T-helper 2 cell treated with Interferon-gamma antibody and Interleukin-4, amounts not matched to agents 5 μg/mL and 100 μg/mL, for 36 hours (primary cell): ENCODE measurements around the gene EMCN.
"Not testable (repeated sequence)": the region's sequence is repeated elsewhere in the genome, so short reads cannot be mapped to it uniquely, and the experiment has no call there.

Source experiments
- DNase-seq: peaks from one replicate; pipeline ENCODE4 v3.0.0; 2021; ENCODE audit warnings: low spot score
- H3K27ac Mint-ChIP-seq: one replicate; pipeline ENCODE4 v1.8.0; 2021; ENCODE audit warnings: mild to moderate bottlenecking, mixed read lengths
- H3K27me3 Mint-ChIP-seq: one replicate; pipeline ENCODE4 v1.8.0; 2021; ENCODE audit warnings: low read depth, mixed read lengths
- H3K36me3 Mint-ChIP-seq: one replicate; pipeline ENCODE4 v1.8.0; 2021; ENCODE audit warnings: low read depth, mixed read lengths
- H3K4me1 Mint-ChIP-seq: one replicate; pipeline ENCODE4 v1.8.0; 2021; ENCODE audit warnings: low read depth, mixed read lengths
- H3K4me3 Mint-ChIP-seq: one replicate; pipeline ENCODE4 v1.8.0; 2022; ENCODE audit warnings: mild to moderate bottlenecking, moderate library complexity, mixed read lengths
- H3K9me3 Mint-ChIP-seq: one replicate; pipeline ENCODE4 v1.8.0; 2021; ENCODE audit warnings: mixed read lengths

The EMCN gene

GRCh38 chr4:100391086-100391485, 126.7 kb downstream of the EMCN start:
- H3K27ac Mint-ChIP-seq: no peak overlapping the region
- H3K36me3 Mint-ChIP-seq: no peaks in the 10 kb centered on the region
- H3K27me3 Mint-ChIP-seq: peaks cover 6% of the 10 kb centered on the region
- no peak for DNase-seq
- H3K4me3 Mint-ChIP-seq: no peak overlapping the region
- no peaks in the 10 kb centered on the region for H3K9me3 Mint-ChIP-seq
- H3K4me1 Mint-ChIP-seq: peaks cover 6% of the 10 kb centered on the region

GRCh38 chr4:100386270-100386669, 131.6 kb downstream of the EMCN start:
- no peak overlapping the region for H3K27ac Mint-ChIP-seq
- no peaks in the 10 kb centered on the region for H3K36me3 Mint-ChIP-seq
- no peaks in the 10 kb centered on the region for H3K9me3 Mint-ChIP-seq
- no peaks in the 10 kb centered on the region for H3K4me1 Mint-ChIP-seq
- DNase-seq: no peak
- H3K4me3 Mint-ChIP-seq: no peak overlapping the region
- no peaks in the 10 kb centered on the region for H3K27me3 Mint-ChIP-seq

- not testable (repeated sequence) for H3K27ac Mint-ChIP-seq, H3K27me3 Mint-ChIP-seq, H3K4me1 Mint-ChIP-seq, H3K36me3 Mint-ChIP-seq, H3K9me3 Mint-ChIP-seq, DNase-seq, H3K4me3 Mint-ChIP-seq
Measured at GRCh38 chr4:100380401-100380800, 137.4 kb downstream of the EMCN start.

- H3K4me1 Mint-ChIP-seq: no peaks in the 10 kb centered on the region
- no peak for DNase-seq
- no peaks in the 10 kb centered on the region for H3K36me3 Mint-ChIP-seq
- peaks cover 5% of the 10 kb centered on the region for H3K9me3 Mint-ChIP-seq
- no peak overlapping the region for H3K27ac Mint-ChIP-seq
- H3K4me3 Mint-ChIP-seq: no peak overlapping the region
- peaks cover 4% of the 10 kb centered on the region for H3K27me3 Mint-ChIP-seq
Measured at GRCh38 chr4:100379583-100380105, 138.2 kb downstream of the EMCN start.

GRCh38 chr4:100372432-100372831, 145.4 kb downstream of the EMCN start:
- Mint-ChIP-seq H3K36me3 (no peaks in the 10 kb centered on the region), H3K4me1 (no peaks in the 10 kb centered on the region), H3K4me3 (no peak overlapping the region), H3K27ac (no peak overlapping the region), H3K9me3 (no peaks in the 10 kb centered on the region), H3K27me3 (peaks cover 4% of the 10 kb centered on the region)
- no peak for DNase-seq

- Mint-ChIP-seq H3K36me3 (no peaks in the 10 kb centered on the region), H3K9me3 (no peaks in the 10 kb centered on the region)
Measured at GRCh38 chr4:100369871-100370270, 148.0 kb downstream of the EMCN start.

GRCh38 chr4:100367451-100367850, 150.4 kb downstream of the EMCN start:
- Mint-ChIP-seq H3K27me3 (peaks cover 2% of the 10 kb centered on the region), H3K4me3 (no peak overlapping the region), H3K27ac (no peak overlapping the region), H3K36me3 (no peaks in the 10 kb centered on the region), H3K9me3 (no peaks in the 10 kb centered on the region), H3K4me1 (no peaks in the 10 kb centered on the region)
- DNase-seq: no peak

More at GRCh38 chr4:100369871-100370270, 148.0 kb downstream of the EMCN start:
- H3K4me1 Mint-ChIP-seq: no peaks in the 10 kb centered on the region
- no peak for DNase-seq
- H3K27ac Mint-ChIP-seq: no peak overlapping the region
- no peak overlapping the region for H3K4me3 Mint-ChIP-seq
- peaks cover 2% of the 10 kb centered on the region for H3K27me3 Mint-ChIP-seq

GRCh38 chr4:100366213-100366612, 151.6 kb downstream of the EMCN start:
- Mint-ChIP-seq H3K27me3 (peaks cover 2% of the 10 kb centered on the region), H3K4me3 (no peak overlapping the region), H3K4me1 (peaks cover 2% of the 10 kb centered on the region), H3K27ac (no peak overlapping the region), H3K36me3 (no peaks in the 10 kb centered on the region), H3K9me3 (no peaks in the 10 kb centered on the region)
- no peak for DNase-seq

GRCh38 chr4:100362366-100362765, 155.5 kb downstream of the EMCN start:
- H3K4me3 Mint-ChIP-seq: no peak overlapping the region

GRCh38 chr4:100361336-100361735, 156.5 kb downstream of the EMCN start:
- H3K9me3 Mint-ChIP-seq: no peaks in the 10 kb centered on the region
- H3K4me1 Mint-ChIP-seq: peaks cover 2% of the 10 kb centered on the region
- H3K27ac Mint-ChIP-seq: no peak overlapping the region
- no peak for DNase-seq
- no peak overlapping the region for H3K4me3 Mint-ChIP-seq
- no peaks in the 10 kb centered on the region for H3K27me3 Mint-ChIP-seq
- no peaks in the 10 kb centered on the region for H3K36me3 Mint-ChIP-seq

More at GRCh38 chr4:100362366-100362765, 155.5 kb downstream of the EMCN start:
- DNase-seq: no peak
- H3K9me3 Mint-ChIP-seq: no peaks in the 10 kb centered on the region
- peaks cover 2% of the 10 kb centered on the region for H3K4me1 Mint-ChIP-seq
- H3K27ac Mint-ChIP-seq: no peak overlapping the region
- H3K27me3 Mint-ChIP-seq: no peaks in the 10 kb centered on the region
- H3K36me3 Mint-ChIP-seq: no peaks in the 10 kb centered on the region

- peaks cover 2% of the 10 kb centered on the region for H3K4me1 Mint-ChIP-seq
- H3K36me3 Mint-ChIP-seq: no peaks in the 10 kb centered on the region
- H3K27me3 Mint-ChIP-seq: no peaks in the 10 kb centered on the region
- H3K27ac Mint-ChIP-seq: no peak overlapping the region
- DNase-seq: no peak
- H3K4me3 Mint-ChIP-seq: no peak overlapping the region
- no peaks in the 10 kb centered on the region for H3K9me3 Mint-ChIP-seq
Measured at GRCh38 chr4:100360211-100360610, 157.6 kb downstream of the EMCN start.

GRCh38 chr4:100359441-100359840, 158.4 kb downstream of the EMCN start:
- Mint-ChIP-seq H3K4me1 (peaks cover 2% of the 10 kb centered on the region), H3K4me3 (no peak overlapping the region), H3K9me3 (no peaks in the 10 kb centered on the region), H3K36me3 (no peaks in the 10 kb centered on the region), H3K27me3 (no peaks in the 10 kb centered on the region), H3K27ac (no peak overlapping the region)
- DNase-seq: no peak

- Mint-ChIP-seq H3K36me3 (no peaks in the 10 kb centered on the region), H3K27me3 (no peaks in the 10 kb centered on the region), H3K9me3 (no peaks in the 10 kb centered on the region), H3K27ac (no peak overlapping the region), H3K4me3 (no peak overlapping the region), H3K4me1 (peaks cover 2% of the 10 kb centered on the region)
- no peak for DNase-seq
Measured at GRCh38 chr4:100357542-100357941, 160.3 kb downstream of the EMCN start.

GRCh38 chr4:100356172-100356571, 161.7 kb downstream of the EMCN start:
- Mint-ChIP-seq H3K4me1 (no peaks in the 10 kb centered on the region), H3K9me3 (peaks cover 4% of the 10 kb centered on the region), H3K27ac (no peak overlapping the region), H3K27me3 (no peaks in the 10 kb centered on the region), H3K36me3 (no peaks in the 10 kb centered on the region), H3K4me3 (no peak overlapping the region)
- no peak for DNase-seq

GRCh38 chr4:100352352-100352751, 165.5 kb downstream of the EMCN start:
- H3K9me3 Mint-ChIP-seq, H3K27me3 Mint-ChIP-seq, H3K4me1 Mint-ChIP-seq, H3K4me3 Mint-ChIP-seq, H3K27ac Mint-ChIP-seq, H3K36me3 Mint-ChIP-seq, DNase-seq: not testable (repeated sequence)
